NCI-H82 treated with DMSO at 0.1 percent for 48 hours (cell line): ENCODE results near the gene RNF113A.
"Not testable (repeated sequence)": the region's sequence is repeated elsewhere in the genome, so short reads cannot be mapped to it uniquely, and the experiment has no call there.

Experiments used
- DNase-seq: peaks from one replicate; lab custom pipeline; 2025; ENCODE audit not compliant: unreplicated experiment; lab: John Stamatoyannopoulos, UW

RNF113A gene

GRCh38 chrX:119852382-119853353, 18.9 kb downstream of the RNF113A start, which contains the start of gene UPF3B:
Gene UPF3B, minus strand, starts transcription at chrX:119852963. Its CDS starts 35 bp downstream, at chrX:119852928.
- peak; percentile 93 for DNase-seq

GRCh38 chrX:119833905-119834304, 37.6 kb downstream of the RNF113A start:
- no peak for DNase-seq

DNA sequence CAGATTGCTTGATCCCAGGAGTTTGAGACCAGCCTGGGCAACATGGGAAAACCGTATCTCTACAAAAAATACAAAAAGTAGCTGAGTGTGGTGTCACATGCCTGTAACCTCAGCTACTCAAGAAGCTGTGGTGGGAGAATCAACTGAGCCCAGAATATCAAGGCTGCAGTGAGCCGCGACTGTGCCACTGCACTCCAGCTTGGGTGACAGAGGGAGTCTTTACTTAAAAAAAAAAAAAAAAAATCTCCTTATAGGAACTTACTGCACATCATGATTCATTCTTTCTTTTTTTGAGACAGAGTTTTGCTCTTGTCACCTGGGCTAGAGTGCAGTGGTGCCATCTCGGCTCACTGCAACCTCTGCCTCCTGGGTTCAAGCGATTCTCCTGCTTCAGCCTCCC, 43.1 kb downstream of the RNF113A start:
- DNase-seq, result no peak

- no peak for DNase-seq
Measured at GRCh38 chrX:119826399-119826959, 45.1 kb downstream of the RNF113A start.

DNA sequence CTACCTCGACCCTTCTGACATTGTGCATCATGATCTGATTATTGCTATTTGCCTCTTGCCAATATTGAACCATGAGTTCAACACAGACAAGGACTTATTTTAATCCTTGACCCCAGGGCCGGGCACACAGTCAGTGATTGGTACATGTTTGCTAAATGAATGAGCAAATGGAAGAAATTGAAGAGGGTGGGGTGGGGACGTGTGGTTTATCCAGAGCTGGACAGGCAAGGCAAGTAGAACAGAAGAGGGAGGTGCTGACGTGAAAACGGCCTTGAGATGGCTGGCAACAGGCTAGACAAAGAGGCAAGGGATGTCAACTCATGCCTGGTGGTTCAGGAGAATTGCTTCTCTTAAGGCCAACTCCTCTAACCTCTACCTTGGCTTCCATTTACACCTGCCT, 47.3 kb downstream of the RNF113A start:
- not testable (repeated sequence) for DNase-seq

DNA sequence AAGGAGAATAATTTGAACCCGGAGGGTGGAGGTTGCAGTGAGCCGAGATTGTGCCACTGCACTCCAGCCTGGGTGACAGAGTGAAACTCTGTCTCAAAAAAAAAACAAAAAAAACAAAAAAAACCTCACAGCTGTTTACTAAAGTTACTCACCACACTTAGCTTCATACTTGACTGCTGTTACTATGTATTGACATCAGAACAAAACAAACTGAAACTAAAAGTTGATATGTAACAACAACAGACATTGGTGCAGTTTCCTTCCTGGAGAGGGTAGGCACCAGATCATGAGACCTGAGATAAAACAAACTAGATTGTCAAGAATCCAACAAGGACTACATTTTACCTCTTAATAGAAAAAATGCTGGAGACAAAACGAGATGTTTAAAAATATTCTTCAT, 49.8 kb downstream of the RNF113A start:
- not testable (repeated sequence) for DNase-seq
